ENCODE results near the gene TLE1. TPM values are rescaled to one million over a fixed set of nuclear protein-coding genes. Genes with fewer than 3 reads are reported as not detected.

The TLE1 gene
- polyA plus RNA-seq, 3 donors = 0.46 to 2.5 (median 1.2) TPM

GRCh38 chr9:81557452-81558090 lies 131.8 kb downstream of the TLE1 start:
- no peaks in the 10 kb centered on the region for H3K79me2 ChIP-seq (ENCODE audit: insufficient read depth, low read length)
- Mint-ChIP-seq H3K9me3 (peaks cover 0 to 3% (median 0%) of the 10 kb centered on the region in 7 donors), H3K27me3 (ENCODE audit: low read depth in 3 of 3) (peaks cover 0 to 5% (median 0%) of the 10 kb centered on the region in 3 donors), H3K4me1 (no peaks in the 10 kb centered on the region), H3K27ac (no peak overlapping the region), H3K36me3 (no peaks in the 10 kb centered on the region), H3K4me3 (no peak overlapping the region)
- intact Hi-C loops (cut with micrococcal nuclease) = no loop called here
- WGBS (ENCODE audit: insufficient coverage) = no CpG with 5 or more reads among the region's 2 CpGs
- no peaks in the 10 kb centered on the region for H4K20me1 ChIP-seq (ENCODE audit: insufficient read depth, low read length)
- no peak overlapping the region for H3K4me2 ChIP-seq (replicated peaks; ENCODE audit: extremely low read depth, low read length, poor library complexity, severe bottlenecking)
- no peaks in the 10 kb centered on the region for H3K4me1 ChIP-seq (ENCODE audit: control insufficient read depth in 1 of 2, insufficient read depth in 2 of 2, low read length in 2 of 2)
- H3K36me3 ChIP-seq (replicated peaks in 1 of 2; ENCODE audit: control insufficient read depth in 1 of 2, insufficient read depth in 2 of 2, low read length in 2 of 2) = no peaks in the 10 kb centered on the region
- TF ChIP-seq, protein P1, sequence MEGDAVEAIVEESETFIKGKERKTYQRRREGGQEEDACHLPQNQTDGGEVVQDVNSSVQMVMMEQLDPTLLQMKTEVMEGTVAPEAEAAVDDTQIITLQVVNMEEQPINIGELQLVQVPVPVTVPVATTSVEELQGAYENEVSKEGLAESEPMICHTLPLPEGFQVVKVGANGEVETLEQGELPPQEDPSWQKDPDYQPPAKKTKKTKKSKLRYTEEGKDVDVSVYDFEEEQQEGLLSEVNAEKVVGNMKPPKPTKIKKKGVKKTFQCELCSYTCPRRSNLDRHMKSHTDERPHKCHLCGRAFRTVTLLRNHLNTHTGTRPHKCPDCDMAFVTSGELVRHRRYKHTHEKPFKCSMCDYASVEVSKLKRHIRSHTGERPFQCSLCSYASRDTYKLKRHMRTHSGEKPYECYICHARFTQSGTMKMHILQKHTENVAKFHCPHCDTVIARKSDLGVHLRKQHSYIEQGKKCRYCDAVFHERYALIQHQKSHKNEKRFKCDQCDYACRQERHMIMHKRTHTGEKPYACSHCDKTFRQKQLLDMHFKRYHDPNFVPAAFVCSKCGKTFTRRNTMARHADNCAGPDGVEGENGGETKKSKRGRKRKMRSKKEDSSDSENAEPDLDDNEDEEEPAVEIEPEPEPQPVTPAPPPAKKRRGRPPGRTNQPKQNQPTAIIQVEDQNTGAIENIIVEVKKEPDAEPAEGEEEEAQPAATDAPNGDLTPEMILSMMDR (IDR thresholded peaks at IDR 0.05) = no peak
- H3K4me3 ChIP-seq (replicated peaks in 1 of 3; ENCODE audit: low read depth in 2 of 3, low read length in 3 of 3) = no peak overlapping the region
- no peaks in the 10 kb centered on the region for H3K9me3 ChIP-seq (replicated peaks in 1 of 2; ENCODE audit: control insufficient read depth in 1 of 2, insufficient read depth in 1 of 2, low read length in 2 of 2)
- H3K27me3 ChIP-seq (ENCODE audit: control insufficient read depth in 2 of 2, insufficient read depth in 2 of 2, low read length in 2 of 2) = no peaks in the 10 kb centered on the region
- H2AFZ ChIP-seq (ENCODE audit: insufficient read depth, low read depth, low read length, poor library complexity, severe bottlenecking) = no peak overlapping the region
- no peak overlapping the region for H3K27ac ChIP-seq (ENCODE audit: low read depth in 1 of 2, low read length in 2 of 2)
- no peak for DNase-seq
- no peak overlapping the region for H3K9ac ChIP-seq (ENCODE audit: insufficient read depth, low read length, poor library complexity, severe bottlenecking)

GRCh38 chr9:81556923-81557322 lies 132.4 kb downstream of the TLE1 start:
- no peak overlapping the region for H3K27ac ChIP-seq (ENCODE audit: low read depth in 1 of 2, low read length in 2 of 2)
- H3K27me3 ChIP-seq (ENCODE audit: control insufficient read depth in 2 of 2, insufficient read depth in 2 of 2, low read length in 2 of 2) = no peaks in the 10 kb centered on the region
- Mint-ChIP-seq H3K9me3 (peaks cover 0 to 3% (median 0%) of the 10 kb centered on the region in 7 donors), H3K27me3 (ENCODE audit: low read depth in 3 of 3) (peaks cover 0 to 5% (median 0%) of the 10 kb centered on the region in 3 donors), H3K36me3 (no peaks in the 10 kb centered on the region), H3K27ac (no peak overlapping the region), H3K4me3 (no peak overlapping the region), H3K4me1 (no peaks in the 10 kb centered on the region)
- no peak overlapping the region for H3K4me3 ChIP-seq (replicated peaks in 1 of 3; ENCODE audit: low read depth in 2 of 3, low read length in 3 of 3)
- no peaks in the 10 kb centered on the region for H3K79me2 ChIP-seq (ENCODE audit: insufficient read depth, low read length)
- TF ChIP-seq, protein P1 (IDR thresholded peaks at IDR 0.05) = no peak
- no peaks in the 10 kb centered on the region for H3K9me3 ChIP-seq (replicated peaks in 1 of 2; ENCODE audit: control insufficient read depth in 1 of 2, insufficient read depth in 1 of 2, low read length in 2 of 2)
- H3K4me1 ChIP-seq (ENCODE audit: control insufficient read depth in 1 of 2, insufficient read depth in 2 of 2, low read length in 2 of 2) = no peaks in the 10 kb centered on the region
- H2AFZ ChIP-seq (ENCODE audit: insufficient read depth, low read depth, low read length, poor library complexity, severe bottlenecking) = no peak overlapping the region
- no CpG with 5 or more reads among the region's 2 CpGs for WGBS (ENCODE audit: insufficient coverage)
- H3K4me2 ChIP-seq (replicated peaks; ENCODE audit: extremely low read depth, low read length, poor library complexity, severe bottlenecking) = no peak overlapping the region
- H3K9ac ChIP-seq (ENCODE audit: insufficient read depth, low read length, poor library complexity, severe bottlenecking) = no peak overlapping the region
- no peak for DNase-seq
- intact Hi-C loops (cut with micrococcal nuclease) = no loop called here
- no peaks in the 10 kb centered on the region for H3K36me3 ChIP-seq (replicated peaks in 1 of 2; ENCODE audit: control insufficient read depth in 1 of 2, insufficient read depth in 2 of 2, low read length in 2 of 2)
- H4K20me1 ChIP-seq (ENCODE audit: insufficient read depth, low read length) = no peaks in the 10 kb centered on the region
